Measurements from ENCODE around the gene HDAC5.
"Not testable (repeated sequence)": the region's sequence is repeated elsewhere in the genome, so short reads cannot be mapped to it uniquely, and the experiment has no call there.

The HDAC5 gene

DNA sequence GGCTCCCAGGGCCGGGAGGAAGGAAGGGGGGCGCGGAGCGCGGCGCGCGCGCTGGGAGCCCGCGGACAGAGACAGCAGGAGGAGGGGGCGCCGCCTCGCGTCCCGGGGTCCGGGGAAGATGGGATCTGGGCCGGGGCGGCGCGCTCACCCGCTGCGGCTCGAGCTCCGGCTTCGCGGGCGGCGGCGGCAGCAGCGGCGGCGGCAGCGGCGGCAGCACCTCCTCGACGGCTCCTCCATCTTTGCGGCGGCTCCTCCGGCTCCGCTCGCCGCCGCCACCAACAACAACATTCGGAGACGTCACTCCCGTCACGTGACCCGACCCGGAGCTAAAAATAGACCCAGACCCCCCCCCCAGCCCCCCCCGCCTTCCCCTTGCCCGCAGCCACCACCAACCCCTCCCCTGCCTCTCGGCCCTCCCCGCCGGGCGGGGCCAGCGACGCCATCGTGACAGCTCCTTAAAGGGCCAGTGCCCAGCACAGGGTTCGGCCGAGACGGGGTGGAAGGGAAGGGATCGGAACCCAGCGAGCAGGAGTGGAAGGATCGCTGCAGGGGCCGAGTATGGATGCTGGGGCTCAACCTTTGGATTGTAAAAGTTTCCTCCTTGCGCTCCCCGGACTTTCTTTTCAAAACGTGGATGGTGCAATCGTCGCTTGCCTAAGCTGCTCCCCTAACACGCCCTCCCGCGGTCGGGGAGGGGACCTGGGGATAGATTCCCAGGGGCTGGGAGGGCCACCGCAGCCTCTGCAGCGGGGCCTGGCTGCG lies at the start of gene HDAC5:
Gene HDAC5, minus strand, starts transcription at position 286 of the 762 bp plus-strand sequence. CDS start 6,126 bp downstream, outside the sequence.
- in situ Hi-C loops (cut with MboI; ENCODE audit: low sequenced_read_pairs): no loop called here

DNA sequence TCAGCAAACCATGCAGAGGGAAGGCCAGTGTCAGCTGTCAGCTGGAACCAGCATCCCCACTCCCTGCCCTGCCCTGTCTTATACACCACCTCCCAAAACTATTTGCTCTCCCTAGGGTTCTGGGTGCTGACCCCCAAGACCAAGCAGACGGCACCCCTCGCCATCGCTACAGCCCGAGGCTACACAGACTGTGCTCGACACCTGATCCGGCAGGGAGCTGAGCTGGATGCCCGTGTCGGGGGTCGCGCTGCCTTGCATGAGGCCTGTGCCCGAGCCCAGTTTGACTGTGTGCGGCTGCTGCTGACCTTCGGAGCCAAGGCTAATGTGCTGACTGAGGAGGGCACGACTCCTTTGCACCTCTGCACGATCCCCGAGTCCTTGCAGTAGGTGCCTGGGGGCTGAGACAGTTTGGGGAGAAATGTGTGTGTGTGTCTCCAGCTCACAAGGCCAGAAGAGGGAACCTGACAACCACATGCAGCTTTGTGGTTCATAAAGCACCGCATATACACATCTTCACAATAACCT lies 48.6 kb upstream of the HDAC5 start:
- in situ Hi-C loops (cut with MboI; ENCODE audit: low sequenced_read_pairs): no loop called here

DNA sequence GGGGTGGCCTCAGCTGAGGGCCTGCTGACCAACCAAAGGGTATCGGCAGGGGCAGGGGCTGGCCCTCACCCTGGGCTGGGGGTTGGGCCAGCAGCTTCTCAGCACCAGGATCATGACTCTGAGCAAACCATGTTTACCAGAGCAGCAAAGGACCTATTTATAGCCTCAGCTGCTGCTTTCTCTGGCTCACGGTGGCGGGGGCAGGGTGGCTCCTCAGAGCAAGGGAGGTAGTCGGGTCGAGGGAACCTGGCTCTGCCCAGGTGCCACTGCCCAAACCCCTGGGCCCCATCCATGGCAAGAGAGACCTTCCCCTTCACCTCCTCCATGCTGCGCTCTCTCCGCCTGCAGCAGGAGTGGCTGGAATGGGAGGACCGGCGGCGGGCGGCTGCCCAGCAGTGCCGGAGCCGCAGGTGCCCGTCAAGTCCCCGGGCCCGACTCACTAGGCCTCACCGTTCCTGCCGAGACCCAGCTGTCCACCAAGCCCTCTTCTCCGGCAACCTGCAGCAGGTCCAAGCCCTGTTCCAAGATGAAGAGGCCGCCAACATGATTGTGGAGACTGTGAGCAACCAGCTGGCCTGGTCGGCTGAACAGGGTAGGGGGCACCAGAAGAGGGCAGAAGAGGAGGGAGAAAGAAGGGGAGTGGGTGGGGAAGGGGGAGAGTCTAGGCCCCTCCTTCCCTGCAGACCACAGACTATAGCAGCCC lies 47.2 kb upstream of the HDAC5 start, which contains the start of gene ASB16:
Gene ASB16, plus strand, starts transcription at position 206 of the 703 bp plus-strand sequence. Its CDS starts 86 bp downstream, at position 292.
- in situ Hi-C loops (cut with MboI; ENCODE audit: low sequenced_read_pairs): no loop called here

DNA sequence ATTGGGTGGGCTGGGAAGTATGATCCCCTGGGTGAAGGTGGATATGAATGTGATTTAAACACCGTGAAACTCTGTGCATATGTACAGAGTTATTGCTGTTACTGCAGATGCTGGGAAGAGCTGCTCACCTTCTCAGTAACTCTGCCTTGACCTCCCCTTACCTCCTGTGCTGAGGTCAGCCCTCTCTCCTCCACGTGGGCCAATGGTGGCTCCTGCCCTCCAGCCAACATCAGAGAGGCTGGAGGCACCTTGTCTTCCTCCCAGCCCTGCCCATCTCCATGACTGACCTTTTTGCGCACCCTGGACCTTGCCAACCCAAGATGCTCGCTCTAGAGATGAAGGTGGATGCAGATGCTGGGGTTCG lies 46.7 kb upstream of the HDAC5 start:
- in situ Hi-C loops (cut with MboI; ENCODE audit: low sequenced_read_pairs): no loop called here

DNA sequence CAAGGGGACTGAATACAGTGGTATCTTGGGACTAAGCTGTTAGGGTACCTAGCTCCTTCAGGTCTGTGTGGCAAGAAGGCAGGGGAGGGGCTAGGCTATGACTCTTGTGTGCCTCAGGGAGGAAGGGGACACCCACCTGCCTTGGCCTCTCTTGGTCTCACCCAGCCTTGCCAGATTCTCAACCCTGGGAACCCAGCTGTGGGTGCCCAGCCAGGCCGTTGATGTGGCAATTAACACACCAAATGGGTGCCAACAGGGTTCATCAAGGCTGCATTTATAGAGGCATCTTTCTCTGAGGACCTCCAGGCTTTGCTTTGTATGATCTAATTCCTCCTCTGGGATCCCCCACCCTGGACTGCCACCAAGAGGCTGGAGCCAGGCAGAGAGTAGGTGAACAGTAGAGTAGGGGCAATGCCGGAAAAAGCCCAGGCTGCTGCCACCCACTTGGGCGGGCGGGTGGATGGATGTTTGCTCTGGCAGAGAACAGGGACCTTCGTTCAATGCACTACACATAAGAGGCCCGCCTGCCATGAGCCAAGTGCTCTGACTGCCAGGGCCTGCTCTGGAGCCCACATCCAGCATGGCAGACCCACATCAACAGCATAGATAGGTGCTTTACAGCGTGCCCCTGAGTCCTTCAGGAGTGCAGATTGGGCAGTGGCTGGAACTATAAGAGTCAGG lies 43.9 kb upstream of the HDAC5 start:
- in situ Hi-C loops (cut with MboI; ENCODE audit: low sequenced_read_pairs): no loop called here

DNA sequence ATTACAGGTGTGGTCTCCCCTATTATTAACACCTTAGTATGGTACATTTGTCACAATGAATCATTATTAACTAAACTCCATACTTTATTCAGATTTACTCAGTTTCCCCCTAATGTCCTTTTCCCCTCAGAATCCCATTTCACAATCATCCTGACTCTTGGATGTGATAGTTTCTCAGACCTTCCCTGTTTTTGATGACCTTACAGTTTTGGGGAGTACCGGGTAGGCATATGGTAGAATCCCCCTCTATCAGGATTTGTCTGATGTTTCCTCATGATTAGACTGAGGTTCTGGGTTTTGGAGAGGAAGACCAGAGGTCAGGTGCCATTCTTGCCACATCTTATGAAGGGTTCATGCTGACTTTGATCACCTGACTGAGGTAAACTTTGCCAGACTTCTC lies 41.0 kb upstream of the HDAC5 start:
- in situ Hi-C loops (cut with MboI; ENCODE audit: low sequenced_read_pairs): no loop called here

DNA sequence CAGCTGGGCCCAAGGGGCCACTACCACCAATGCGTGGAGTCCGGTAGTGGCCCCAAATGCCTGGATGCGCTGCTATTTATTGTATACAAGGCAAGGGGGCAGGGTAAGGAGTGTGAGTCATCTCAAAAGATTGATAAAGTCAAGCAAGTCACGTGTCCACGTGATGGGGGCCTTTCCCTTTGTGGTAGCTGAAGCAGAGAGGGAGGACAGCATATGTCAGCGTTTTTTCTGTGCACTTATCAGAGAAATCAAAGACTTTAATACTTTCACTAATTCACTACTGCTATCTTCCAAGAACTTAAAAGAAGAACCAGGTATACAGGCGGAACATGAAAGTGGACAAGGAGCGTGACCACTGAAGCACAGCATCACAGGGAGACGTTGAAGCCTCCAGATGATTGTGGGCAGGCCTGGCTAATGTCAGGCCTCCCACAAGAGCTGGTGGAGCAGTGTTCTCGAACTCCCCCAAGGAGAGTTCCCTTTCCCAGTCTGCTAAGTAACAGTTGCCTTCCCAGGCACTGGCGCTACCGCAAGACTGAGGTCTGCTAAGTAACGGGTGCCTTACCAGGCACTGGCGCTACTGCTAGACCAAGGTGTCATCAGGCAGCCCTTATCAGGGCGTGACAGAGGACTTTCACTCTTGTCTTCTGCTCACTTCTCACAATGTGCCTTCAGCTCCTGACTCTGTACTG lies 36.2 kb upstream of the HDAC5 start:
- in situ Hi-C loops (cut with MboI; ENCODE audit: low sequenced_read_pairs): no loop called here

DNA sequence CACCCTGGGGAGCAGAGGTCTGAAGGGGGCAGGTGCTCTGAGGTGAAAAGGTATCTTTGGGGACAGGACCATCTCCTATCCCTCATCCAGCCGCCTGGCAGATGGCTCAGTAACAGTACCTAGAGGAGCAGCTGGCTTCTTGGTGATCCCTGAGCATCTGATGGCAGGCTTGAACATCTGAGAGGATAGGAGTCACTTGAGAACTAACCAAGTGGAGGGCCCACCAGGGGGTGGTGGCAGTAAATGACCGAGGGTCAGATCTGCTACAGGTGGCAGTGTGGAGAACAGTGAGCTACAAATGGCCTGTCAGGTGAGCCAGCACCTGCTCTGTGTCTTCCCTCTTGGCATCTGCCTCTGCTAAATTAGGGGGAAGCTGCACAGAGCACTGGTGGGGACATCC lies 32.0 kb upstream of the HDAC5 start:
- in situ Hi-C loops (cut with MboI; ENCODE audit: low sequenced_read_pairs): no loop called here

DNA sequence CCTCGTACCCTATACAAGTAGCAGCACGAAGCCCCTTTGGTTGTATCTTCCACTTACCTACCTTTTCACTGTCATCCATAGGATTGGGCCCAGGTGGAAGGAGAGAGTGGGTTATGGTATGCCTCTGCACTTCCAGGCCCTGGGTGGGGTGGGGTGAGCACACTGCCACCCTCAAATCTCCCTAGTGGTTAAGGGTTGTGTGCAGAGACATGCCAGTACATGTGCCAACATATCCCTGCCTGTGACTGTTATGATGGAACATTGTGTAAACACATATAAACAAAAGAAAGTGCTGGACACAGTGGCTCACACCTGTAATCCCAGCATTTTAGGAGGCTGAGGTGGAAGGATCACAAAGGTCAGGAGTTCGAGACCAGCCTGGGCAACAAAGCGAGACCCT lies 29.4 kb upstream of the HDAC5 start:
- in situ Hi-C loops (cut with MboI; ENCODE audit: low sequenced_read_pairs): no loop called here

DNA sequence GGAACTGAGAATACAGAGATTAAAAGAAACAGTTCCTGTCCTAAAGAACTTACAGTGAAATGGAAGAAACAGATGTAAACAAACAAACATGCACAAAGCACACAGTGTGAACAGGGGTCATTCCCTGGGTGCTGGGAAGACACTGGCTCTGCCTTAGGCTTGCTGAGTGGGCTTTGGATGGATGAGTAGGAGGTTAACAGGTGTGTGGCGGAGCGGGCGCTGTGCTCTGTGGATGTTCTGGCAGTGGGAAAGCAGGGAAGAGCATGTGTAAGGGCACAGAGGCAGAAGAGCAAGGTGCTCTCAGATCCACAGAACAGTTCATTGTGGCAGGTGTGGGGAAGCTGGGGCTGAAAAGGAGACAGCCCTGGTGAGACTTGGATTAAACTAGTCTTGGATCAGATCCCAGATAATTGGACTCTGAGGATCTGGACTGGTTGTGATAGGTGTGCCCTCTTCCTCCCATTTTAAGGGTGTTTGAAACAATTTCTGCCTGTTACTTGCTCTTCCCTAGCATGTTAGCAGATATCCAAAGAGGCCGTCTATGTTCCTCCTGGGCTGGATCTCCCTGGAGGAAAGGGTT lies 26.4 kb upstream of the HDAC5 start:
- in situ Hi-C loops (cut with MboI; ENCODE audit: low sequenced_read_pairs): no loop called here

DNA sequence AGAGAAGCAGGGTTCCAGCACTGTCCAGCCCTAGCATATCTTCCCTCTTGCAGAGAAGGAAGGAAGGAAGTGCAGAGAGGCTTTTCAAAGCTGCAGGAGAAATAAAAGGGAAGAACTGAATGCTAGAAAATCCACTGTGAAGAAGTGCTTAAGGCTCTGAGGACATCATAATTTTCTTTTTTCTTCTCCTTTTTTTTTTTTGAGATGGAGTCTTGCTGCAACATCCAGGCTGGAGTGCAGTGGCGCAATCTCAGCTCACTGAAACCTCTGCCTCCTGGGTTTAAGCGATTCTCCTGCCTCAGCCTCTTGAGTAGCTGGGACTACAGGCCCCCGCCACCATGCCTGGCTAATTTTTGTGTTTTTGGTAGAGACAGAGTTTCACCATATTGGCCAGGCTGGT lies 25.6 kb upstream of the HDAC5 start:
- in situ Hi-C loops (cut with MboI; ENCODE audit: low sequenced_read_pairs): not testable (repeated sequence)

DNA sequence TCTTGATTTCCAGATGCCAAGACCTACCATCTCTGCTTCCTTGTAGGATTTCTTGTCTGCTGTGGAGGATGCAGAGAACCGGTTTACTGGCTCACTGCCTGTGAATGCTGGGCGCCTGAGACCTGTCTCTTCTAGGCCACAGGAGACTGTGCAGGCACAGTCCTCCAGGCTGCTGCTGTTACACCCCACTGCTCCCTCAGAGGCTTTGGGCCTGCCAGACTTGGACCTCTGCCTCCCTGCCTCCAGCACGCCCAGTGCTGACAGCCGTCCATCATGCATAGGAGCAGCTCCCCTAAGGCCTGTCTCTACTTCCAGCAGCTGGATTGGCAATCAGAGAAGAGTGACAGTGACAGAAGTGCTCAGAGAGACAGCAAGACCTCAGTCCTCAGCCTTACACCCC lies 24.4 kb upstream of the HDAC5 start:
- in situ Hi-C loops (cut with MboI; ENCODE audit: low sequenced_read_pairs): no loop called here

DNA sequence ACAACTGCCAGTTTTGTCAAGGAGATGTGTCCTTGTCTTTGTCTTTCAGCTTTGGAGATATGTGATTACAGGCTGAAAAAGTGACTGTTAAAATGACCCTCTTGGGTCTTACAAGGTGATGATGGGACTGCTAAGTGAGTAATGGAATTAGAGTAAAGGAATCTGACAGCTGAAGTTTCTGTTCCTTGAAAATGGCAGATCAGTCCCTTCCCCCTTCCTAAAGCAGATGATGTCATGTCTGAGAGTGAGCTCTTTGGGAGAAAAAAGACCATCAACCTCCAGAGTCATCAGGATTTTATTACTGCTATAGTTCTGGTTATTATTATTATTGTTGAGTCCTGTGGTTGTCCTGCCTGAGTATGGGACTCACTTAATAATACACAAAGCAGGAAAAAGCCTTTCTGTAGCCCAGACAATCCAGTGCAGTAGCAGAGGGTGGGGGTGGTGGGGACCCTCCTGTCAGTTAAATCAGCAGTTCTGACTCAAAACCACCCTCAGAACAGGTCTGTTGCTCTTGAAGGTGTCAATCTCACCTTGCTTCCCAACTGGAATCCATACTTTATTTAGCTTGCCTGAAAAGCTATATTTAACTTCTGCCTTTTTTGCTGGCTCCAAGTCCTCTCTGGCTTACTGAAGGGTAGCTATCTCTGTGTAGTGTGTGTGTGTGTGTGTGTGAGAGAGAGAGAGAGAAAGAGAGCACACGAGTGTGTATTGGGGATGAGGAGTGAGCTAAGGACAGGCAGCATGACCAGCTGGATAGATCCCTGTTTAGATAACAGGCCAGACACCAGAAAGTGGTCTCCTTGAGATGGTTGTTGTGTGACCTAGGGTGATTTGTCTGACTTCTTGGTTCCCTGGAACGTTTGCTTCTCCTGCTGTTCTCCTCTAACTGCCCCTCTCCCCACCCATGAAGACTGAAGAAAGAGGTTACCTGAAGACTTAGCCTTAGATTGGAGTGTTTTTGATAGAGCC lies 23.2 kb upstream of the HDAC5 start:
- in situ Hi-C loops (cut with MboI; ENCODE audit: low sequenced_read_pairs): no loop called here

DNA sequence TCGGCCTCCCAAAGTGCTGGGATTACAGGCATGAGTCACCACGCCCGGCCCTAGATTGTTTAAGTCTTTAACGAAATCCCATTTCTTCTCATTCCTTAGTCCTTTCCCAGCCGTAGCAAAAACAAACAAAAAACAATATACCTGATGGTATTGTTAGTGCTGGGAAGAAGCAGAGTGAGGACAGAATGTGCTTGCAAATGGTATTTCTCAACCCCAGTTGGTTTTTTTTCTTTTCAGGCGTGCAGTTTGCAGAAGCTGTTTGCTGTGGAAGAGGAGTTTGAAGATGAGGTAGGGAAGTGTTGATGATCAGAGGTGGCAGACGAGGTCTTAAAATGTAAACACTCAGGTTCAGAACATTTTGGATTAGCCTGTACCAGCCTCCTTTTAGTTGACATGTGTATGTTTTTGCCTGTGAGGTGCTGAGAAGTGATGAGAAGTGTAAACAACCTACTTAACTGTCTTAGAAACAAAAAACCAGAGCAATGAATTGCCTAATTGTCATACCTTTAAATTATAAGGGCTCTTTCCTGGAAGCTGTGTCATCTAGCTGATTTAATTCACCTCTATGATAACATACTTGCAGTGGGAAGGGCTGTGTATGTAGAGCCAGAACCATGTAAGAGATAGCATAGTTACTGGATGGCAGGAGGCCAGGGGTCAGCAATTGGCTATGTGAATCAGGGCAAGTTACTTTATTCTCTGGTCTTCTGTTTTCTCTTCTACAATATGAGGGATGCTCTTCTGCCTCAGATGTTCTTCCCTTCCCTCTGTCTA lies 21.7 kb upstream of the HDAC5 start:
- in situ Hi-C loops (cut with MboI; ENCODE audit: low sequenced_read_pairs): no loop called here

DNA sequence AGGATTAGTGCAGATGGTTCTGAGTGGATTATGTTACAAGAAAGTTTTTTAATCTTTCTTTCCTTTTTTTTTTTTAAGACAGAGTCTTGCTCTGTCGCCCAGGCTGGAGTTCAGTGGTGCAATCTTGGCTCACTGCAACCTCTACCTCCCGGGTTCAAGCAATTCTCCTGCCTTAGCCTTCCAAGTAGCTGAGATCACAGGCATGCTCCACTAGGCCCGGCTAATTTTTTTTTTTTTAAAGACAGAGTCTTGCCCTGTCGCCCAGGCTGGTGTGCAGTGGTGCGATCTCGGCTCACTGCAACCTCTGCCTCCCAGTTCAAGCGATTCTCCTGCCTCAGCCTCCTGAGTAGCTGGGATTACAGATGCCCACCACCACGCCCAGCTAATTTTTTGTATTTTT lies 20.5 kb upstream of the HDAC5 start:
- in situ Hi-C loops (cut with MboI; ENCODE audit: low sequenced_read_pairs): not testable (repeated sequence)

DNA sequence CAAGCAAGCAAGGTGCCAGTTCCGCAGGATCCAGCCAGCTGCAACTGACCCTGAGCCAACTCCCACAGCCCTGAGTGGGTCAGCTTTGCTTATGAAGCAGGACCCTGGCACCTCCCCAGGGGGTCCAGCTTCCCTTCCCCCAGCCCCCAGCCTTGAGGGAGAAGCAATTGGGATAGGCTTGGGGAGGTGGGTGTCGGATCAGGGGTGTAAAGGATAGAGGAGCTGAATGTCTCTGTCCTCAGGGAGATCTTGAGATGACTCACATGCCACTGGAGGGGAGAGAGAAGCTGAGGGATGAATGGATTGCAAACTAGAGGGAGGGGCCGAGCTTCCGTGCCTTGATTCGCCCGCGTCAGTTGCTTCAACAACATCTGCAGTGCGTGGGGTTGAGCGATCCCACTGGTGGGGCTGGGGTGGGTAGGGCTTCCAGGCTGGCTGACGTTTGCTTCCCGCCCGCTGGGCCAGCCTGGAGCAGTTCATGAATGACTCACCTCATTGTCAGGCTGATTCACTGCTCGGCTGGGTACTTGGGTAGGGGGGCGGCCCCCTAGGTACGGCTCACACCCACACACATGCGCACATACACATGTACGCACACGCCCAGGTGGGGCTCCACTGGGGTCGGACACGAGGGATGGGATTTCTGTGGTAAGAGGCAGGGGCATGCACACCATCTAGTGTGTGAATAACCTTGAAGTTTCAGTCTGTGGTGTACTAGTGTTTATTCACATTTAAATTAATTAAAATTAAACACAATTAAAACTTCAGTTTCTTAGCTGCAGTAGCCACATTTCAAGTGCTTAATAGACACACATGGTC lies 14.7 kb upstream of the HDAC5 start:
- in situ Hi-C loops (cut with MboI; ENCODE audit: low sequenced_read_pairs): no loop called here

DNA sequence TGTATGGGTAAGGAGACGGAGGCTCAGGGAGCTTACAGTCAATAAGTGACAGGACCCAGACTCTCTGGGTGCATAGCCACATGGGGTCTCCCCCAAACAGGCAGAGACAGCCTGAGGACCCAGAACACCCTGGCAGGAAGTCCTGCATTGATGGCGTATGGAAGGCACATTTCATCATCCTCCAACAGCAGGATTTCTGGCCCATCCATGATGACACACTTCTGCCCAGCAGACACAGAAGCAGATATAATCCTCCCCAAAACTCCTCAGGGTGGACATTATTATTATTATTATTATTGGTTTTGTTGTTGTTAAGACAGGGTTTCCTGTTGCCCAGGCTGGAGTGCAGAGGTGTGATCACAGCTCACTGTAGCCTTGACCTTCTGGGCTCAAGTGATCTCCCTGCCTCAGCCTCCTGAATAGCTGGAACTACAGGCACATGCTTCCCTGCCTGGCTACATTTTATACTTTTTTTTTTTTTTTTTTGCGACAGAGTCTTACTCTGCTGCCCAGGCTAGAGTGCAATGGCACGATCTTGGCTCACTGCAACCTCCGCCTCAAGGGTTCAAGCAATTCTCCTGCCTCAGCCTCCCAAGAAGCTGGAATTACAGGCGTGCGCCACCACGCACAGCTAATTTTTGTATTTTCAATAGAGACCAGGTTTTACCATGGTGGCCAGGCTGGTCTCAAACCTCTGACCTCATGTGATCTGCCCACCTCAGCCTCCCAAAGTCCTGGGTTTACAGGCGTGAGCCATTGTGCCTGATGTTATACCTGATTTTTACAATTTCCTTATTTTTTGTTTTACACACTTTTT lies 11.5 kb upstream of the HDAC5 start:
- in situ Hi-C loops (cut with MboI; ENCODE audit: low sequenced_read_pairs): no loop called here
